T47D (cell line): ENCODE results near the gene ZNF467.

Experiments
- DNase-seq, 2 experiments: peaks; one replicate each; pipeline versions ENCODE4 v3.0.0 to v3.0.0-alpha.2; 2011 to 2012; ENCODE audit warnings: low read depth in 1 of 2, low spot score in 1 of 2
- JUND ChIP-seq: IDR thresholded peaks from 2 replicates; pipeline ENCODE4 v1.6.1; 2012; ENCODE audit warnings: low read depth
- in situ Hi-C: cut with HindIII; loops from 2 replicates; pipeline ENCODE4 v1.10.0; 2016; ENCODE audit warnings: low sequenced_read_pairs, low pct_unique_long_range_greater_than_20kb

The ZNF467 gene

DNA sequence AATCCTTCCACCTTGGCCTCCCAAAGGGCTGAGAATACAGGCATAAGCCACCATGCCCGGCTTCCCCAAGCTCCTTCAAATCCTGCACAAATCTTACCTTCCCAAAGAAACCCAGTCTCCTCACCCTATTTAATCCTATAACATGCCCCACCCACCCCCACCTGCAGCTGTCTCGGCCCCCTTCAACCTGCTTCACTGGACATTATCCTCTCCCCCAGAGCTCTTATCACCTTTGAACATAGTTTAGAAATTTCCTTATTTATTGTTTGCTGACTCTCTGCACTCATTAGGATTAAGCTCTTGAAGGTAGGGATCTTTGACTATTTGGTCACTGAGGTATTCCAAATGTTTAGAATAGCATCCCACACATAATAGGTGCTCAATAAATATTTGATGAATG lies 3.5 kb downstream of the ZNF467 start:
- in situ Hi-C loops = no loop called here
- TF ChIP-seq JUND = no peak
- DNase-seq = no peak

DNA sequence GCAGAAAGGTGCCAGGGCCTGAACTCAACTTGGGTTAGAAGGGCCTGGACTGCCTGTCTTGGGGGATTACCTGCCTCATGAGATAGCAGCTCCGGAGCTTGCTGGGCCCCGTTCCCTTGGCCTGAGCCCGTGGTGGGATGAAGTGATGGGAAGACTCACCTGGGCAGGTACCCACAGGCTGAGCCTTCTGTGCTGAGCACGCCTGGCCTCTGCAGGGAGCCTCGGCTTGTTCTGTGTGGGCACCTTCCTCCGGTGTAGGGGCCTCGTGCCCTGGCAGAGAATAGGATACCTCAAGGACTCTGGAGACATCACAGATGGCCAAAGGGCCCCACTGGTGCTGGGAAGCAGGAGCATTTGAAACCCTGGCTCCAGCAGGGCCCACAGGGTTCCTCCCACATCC lies 4.5 kb downstream of the ZNF467 start:
- in situ Hi-C loops = no loop called here
- DNase-seq = no peak
- no peak for TF ChIP-seq JUND

DNA sequence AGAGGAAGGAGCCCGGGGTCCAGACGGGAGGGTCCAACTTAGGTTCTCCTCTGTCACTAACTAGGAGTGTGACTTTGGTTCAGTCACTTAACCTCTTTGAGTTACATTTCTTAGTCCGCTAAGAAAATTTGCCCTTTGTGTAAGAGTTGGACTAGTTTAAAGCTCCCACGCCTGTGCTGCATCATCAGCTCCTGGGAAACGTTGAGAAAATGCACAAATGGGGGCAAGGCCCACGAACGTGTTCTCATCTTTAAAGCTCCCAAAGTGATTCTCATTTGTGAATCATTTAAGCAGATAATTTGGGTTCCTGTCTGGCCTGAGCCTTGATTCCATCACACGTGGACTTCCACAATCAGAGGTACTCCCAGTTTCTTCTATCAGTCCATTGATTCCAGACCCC lies 6.3 kb downstream of the ZNF467 start:
- in situ Hi-C loops = no loop called here
- no peak for TF ChIP-seq JUND
- no peak for DNase-seq

DNA sequence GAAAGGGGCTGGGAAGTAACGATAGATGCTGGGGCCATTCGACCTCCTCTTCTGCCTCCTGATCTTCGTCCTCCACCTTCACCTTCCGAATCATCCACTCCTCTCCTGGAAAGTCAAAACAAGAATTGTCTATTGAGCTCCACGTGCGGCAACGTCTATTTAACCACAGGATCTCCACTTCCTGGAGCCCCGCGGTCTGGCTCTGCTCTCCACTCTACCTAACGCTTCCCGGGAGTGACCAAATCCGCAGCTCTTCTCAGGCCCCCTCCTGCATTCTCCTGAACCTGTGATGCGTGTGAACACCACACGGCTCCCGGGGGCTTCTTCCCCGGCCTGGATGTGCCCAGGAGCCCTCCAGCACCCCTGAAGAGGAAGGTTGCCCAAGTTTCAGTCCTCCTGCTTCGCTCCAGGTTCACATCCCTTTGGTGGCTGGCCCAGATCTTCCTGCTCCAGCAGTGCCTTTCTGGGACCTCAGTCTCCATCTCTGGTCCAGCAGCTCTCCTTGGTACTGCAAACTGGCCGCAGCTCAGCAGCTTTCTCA lies 7.2 kb downstream of the ZNF467 start:
- no peak for TF ChIP-seq JUND
- no peak for DNase-seq
- in situ Hi-C loops = no loop called here

DNA sequence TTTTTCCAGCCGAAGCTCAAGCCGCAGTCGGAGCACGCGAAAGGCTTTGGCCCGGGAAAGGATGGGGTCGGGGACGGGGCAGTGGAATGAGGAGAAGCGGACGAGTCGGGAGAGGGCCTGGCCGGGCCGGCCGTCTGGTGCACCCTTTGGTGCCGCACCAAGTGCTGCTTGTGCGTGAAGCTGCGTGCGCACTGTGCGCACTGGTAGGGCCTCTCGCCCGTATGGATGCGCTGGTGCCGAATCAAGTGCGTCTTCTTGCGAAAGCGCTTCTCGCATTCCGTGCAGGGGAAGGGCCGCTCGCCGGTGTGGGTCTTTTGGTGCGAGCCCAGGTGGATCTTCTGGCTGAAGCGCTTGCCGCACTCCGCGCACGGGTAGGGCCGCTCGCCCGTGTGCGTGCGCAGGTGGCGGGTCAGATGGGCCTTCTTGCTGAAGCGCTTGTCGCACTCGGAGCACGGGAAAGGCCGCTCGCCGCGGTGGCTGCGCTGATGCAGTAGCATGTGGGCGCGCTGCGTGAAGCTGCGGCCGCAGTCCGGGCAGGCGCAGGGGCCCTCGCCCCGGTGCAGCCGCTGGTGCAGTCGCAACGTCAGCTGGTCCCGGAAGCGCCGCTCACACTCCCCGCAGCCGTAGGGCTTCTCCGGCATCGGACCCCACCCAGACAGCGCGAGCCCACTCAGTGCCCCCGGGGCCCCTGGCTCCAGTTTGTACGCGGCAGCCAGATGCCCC lies 7.8 kb downstream of the ZNF467 start:
- no peak for TF ChIP-seq JUND
- DNase-seq = no peak
- in situ Hi-C loops = no loop called here

DNA sequence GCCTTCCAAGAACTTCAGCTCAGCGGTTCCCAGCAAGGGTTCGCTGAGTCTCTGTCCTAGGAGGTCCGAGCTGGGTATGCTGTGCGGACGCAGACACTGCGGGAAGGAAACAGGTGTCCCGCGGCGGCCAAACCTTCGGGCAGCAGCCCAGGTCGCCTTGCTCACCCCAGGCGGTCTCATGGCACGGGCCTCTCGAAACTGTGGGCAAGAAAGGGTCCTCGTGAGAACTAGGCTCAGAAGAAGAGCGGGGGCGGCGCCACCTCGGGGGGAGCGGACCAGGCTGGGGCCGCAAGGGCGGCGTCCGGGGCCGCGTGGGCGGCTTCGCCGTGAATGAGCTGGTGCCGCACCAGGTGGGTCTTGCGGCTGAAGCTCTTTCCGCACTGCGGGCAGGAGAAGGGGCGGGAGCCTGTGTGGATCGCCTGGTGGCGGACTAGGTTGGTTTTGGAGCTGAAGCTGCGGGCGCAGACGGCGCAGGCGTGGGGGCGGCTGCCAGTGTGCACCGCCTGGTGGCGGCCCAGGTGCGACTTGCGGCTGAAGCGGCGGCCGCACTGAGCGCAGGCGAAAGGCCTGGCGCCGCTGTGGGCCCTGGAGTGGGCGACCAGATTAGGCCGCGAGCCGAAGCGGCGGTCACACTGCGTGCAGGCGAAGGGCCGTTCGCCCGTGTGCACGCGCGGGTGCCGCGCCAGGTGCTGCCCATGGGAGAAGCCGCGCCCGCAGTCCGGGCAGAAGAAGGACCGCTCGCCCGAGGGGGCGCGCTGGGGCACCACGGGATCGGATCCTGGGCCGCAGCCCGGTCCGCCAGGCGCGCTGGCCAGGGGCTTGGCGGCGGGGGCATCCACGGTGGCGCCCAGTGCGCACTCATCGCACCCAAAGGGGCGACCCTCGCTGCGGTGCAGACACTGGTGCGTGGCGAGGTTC lies 8.6 kb downstream of the ZNF467 start:
- TF ChIP-seq JUND = no peak
- DNase-seq = no peak
- in situ Hi-C loops = no loop called here

DNA sequence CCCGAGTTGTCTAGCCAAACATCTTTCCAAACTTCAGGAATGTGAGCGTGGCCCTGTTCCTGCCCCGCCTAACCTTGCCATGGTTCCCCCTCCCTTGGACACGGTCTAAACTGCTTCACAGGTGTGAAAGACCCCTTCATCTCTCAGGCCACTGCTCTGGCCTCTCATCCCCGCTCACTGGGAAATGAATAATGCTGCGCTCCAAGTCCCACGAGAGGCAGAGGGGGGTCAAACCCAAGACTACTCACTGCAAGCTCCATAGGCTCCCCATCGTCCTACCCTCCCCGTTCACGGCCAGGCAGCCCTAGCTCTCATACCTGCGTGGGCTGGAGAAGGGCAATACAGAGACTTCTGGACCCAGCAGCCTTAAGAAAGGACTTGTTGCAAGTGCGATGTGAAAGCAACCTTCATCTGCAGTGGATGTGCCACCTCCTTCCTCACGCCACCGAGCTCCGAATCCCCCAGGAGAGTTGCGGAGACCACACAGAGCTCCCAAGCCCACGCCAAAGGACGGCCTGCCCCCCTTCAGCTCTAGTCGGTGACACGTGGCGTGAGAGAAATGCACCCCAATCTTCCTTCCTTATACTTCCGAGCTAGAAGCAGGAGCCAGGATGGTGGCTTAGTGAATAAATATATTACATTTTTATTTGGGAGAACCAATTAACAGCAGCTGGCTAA lies 9.7 kb downstream of the ZNF467 start:
- DNase-seq = no peak
- in situ Hi-C loops = no loop called here
- TF ChIP-seq JUND = no peak

DNA sequence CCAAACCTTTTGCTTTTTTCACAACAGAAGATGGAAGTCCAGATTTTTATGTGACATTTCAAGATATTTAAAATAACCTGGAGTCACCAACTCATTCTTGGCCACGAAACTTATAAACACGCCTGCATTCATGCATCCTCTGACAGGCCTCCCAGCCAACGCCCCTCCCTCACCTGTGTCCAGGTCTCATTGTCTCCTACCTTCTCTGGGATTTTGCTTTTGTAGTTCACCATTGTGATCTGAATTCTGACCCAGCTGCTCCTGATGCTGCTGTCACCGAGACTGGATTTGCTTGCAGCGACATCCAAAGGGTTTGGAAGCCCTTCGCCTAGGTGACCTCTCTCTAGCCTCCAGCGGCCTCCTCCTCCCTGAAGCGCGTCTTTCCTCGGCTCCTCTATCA lies 10.8 kb downstream of the ZNF467 start:
- DNase-seq = no peak
- in situ Hi-C loops = no loop called here
- TF ChIP-seq JUND = no peak

DNA sequence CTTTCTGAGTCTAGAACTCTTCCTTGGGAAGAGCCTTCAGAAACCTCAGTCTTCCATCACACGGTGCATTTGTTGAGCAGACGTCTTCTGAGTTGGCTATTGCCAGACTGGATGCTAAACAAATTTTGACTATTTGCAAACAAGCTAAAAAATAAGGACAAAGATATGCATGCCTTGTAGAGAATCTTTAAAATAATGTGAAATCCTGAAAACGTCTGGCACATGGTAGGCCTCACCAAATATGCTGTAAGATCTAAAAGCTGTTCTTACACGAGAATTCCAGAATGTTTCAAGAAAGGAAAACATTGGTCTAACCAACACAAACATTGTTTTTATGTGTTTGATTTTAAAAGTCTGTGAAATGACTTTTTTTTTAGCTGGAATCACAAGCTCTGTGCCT lies 11.3 kb downstream of the ZNF467 start:
- TF ChIP-seq JUND = no peak
- in situ Hi-C loops = no loop called here
- DNase-seq = no peak

DNA sequence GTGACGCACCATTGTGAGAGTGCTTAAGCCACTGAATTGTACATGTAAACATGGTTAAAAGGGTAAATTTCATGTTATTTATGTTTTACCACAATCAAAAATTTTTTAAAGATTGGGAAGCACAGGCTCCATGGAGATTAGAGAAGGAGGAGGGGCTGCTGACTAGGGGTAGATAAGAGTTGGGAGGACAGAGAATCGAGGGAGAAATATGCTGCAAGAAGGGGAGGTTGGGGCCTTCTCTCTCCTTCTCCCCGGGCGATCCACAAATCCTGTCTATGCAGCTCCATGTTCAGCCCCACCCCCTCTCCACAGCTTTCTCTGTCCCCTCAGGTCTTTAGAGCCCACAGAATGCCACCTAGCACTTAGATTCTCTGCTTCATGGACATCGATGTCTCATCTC lies 12.1 kb downstream of the ZNF467 start:
- TF ChIP-seq JUND = no peak
- in situ Hi-C loops = no loop called here
- DNase-seq = no peak

DNA sequence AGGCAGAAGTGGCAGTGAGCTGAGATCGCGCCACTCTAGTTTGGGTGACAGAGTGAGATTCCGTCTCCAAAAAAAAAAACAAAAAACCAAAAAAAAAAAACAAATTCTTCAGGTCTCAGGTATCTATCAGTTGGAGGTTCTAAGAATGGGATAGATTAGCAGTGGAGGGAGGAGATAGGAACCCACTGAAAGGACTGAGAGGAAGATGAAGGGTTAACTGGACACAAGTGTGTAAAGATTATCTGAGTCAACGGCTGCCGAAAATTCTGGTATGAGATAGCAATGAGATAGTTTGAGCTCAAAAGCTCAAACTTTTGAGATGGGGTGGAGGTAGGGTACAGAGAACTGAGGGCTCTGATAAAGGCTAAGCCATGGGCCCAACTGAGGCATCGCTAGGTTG lies 12.8 kb downstream of the ZNF467 start:
- no peak for DNase-seq
- TF ChIP-seq JUND = no peak
- in situ Hi-C loops = no loop called here

DNA sequence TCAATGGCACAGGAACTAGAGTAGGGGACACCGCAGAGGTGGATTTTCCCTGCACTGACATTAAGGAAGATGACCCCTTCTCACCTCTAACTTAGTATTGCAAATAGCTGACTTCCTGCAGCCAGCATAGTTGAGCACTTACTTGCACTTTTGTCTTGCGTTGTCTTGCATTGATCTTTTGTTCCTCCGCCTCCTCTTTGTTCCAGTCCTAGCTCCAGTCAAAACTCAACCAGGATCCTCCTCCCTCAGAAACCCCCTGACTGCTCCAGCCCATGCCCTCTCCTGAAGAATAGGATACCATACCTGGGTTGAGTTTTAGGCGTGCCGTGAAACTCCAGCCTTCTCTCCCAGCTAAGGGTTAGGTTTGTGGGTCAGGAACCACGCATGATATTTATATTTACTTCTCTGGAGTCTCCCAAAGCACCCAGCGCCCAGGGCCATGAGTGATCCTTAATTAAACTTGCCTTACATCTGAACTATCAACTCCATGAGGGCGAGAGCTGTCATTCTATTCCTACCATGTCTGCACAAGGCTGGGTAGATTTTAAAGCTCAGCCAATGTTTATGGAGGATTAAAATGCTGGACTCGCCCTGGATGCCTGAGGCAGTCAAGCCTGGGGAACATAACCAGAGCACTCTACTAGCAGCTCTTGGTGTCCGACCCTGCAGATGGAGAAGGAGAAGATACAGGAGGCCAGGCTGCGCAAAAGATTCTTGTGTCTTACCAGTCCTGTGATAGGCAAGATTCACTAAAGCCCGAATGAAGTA lies 14.1 kb downstream of the ZNF467 start:
- TF ChIP-seq JUND = no peak
- in situ Hi-C loops = no loop called here
- DNase-seq = peak in 1 of 2 experiments; percentile 45
